Measurements from ENCODE around the gene CALHM6. TPM values are rescaled to one million over a fixed set of nuclear protein-coding genes. Genes with fewer than 3 reads are reported as not detected.
"Not testable (repeated sequence)": the region's sequence is repeated elsewhere in the genome, so short reads cannot be mapped to it uniquely, and the experiment has no call there.

Gene CALHM6
- total RNA-seq, 2 donors from 2014 or later, result 1.5 to 6.2 TPM

DNA sequence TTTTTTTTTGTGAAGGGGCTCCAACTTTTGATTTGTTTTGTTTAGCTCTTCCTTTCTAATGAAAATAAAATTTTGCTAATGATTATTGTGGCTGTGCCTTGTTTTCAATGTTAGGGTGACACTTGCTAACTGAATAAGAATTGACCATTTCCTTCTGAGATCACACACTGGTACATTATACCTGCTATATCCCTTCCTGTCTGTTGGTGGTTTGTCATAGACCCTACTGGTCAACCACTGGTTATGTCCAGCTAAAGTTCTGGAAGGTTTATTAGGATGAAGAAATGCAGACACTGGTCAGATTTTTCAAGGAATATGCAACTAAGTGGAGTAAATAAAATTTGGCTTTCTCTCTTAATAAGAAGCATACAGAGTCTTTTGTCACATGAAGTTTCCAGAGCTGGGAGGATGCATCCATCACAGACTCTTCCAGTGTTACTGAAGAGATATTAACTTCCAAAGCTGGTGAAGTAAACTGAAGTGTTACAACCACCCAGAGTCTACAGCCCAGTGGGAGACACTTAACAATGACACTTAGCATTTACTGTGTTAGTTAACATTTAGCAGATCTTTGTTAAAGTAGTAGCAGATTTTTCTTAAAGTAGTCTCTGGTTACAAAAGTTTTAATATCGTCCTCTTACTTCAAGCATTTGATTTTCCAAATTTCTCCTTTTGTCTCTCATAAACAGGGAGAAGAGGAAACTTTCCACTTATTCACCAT is 30.6 kb downstream of the CALHM6 start:
- intact Hi-C loops (cut with DNase I), result no loop called here
- no peak for DNase-seq
- no peaks in the 10 kb centered on the region for H3K9me3 ChIP-seq
- H3K27ac ChIP-seq, result no peak overlapping the region
- TF ChIP-seq, protein P1, sequence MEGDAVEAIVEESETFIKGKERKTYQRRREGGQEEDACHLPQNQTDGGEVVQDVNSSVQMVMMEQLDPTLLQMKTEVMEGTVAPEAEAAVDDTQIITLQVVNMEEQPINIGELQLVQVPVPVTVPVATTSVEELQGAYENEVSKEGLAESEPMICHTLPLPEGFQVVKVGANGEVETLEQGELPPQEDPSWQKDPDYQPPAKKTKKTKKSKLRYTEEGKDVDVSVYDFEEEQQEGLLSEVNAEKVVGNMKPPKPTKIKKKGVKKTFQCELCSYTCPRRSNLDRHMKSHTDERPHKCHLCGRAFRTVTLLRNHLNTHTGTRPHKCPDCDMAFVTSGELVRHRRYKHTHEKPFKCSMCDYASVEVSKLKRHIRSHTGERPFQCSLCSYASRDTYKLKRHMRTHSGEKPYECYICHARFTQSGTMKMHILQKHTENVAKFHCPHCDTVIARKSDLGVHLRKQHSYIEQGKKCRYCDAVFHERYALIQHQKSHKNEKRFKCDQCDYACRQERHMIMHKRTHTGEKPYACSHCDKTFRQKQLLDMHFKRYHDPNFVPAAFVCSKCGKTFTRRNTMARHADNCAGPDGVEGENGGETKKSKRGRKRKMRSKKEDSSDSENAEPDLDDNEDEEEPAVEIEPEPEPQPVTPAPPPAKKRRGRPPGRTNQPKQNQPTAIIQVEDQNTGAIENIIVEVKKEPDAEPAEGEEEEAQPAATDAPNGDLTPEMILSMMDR (IDR thresholded peaks at IDR 0.05), result no peak
- no peaks in the 10 kb centered on the region for H3K4me1 ChIP-seq
- H3K4me3 ChIP-seq, result no peak overlapping the region
- H3K9ac ChIP-seq (ENCODE audit: low read depth in 2 of 2, low read length in 2 of 2), result no peak overlapping the region
- H3K36me3 ChIP-seq, result no peaks in the 10 kb centered on the region
- no peaks in the 10 kb centered on the region for H3K27me3 ChIP-seq

DNA sequence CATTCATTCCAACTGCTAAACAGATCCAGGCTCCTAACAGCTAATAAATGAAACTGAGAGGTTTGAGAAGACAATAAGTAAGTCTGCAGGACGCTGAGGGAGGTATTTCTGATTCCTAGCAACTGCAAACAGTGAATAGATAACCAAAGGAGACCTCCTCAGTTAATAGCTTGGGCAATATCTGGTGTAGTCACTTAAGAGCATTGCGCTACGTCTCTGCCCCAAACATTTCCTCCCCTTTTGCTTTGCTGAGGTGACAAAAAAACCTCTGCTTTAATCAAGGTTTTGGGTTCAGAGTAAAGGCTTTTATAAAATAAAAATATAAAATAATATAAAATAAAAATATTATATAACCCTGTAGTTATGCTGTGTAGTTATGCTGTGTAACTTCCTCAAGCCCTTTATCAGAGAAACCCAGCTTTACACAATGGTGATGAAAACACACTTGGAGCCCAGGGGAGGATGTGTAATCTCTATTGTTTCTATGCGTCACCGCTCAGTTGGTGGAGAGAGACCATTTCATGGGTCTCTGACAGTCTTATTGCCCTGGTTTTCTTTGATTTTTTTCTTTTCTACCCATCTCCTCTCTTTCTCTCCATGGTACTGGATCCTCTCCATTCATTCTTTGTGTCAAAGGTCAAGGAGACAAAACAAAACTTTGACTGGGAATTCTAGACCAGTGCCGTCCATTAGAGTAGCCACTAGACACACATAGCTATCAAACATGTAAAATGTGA is 31.3 kb downstream of the CALHM6 start:
- TF ChIP-seq, protein P1 (IDR thresholded peaks at IDR 0.05), result no peak
- no peaks in the 10 kb centered on the region for H3K4me1 ChIP-seq
- no peaks in the 10 kb centered on the region for H3K27me3 ChIP-seq
- no peak overlapping the region for H3K9ac ChIP-seq (ENCODE audit: low read depth in 2 of 2, low read length in 2 of 2)
- H3K36me3 ChIP-seq, result no peaks in the 10 kb centered on the region
- DNase-seq, result no peak
- H3K4me3 ChIP-seq, result no peak overlapping the region
- no peak overlapping the region for H3K27ac ChIP-seq
- intact Hi-C loops (cut with DNase I), result no loop called here
- H3K9me3 ChIP-seq, result no peaks in the 10 kb centered on the region

DNA sequence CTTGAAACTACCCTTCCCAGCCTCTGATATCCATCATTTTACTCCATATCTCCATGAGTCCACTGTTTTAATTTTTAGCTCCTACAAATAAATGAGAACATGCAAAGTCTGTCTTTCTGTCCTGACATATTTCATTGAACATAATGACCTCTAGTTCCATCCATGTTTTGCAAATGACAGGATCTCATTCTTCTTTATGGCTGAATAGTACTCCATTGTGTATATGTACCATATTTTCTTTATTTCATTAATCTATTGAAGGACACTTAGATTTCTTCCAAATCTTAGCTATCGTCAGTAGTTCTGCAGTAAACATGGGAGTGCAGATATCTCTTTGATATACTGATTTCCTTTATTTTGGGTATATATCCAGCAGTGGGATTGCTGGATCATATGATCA is 34.0 kb downstream of the CALHM6 start:
- H3K27ac ChIP-seq; H3K36me3 ChIP-seq; H3K9me3 ChIP-seq; H3K4me1 ChIP-seq; DNase-seq; H3K27me3 ChIP-seq; H3K4me3 ChIP-seq; intact Hi-C loops (cut with DNase I); H3K9ac ChIP-seq (ENCODE audit: low read depth in 2 of 2, low read length in 2 of 2): not testable (repeated sequence)

DNA sequence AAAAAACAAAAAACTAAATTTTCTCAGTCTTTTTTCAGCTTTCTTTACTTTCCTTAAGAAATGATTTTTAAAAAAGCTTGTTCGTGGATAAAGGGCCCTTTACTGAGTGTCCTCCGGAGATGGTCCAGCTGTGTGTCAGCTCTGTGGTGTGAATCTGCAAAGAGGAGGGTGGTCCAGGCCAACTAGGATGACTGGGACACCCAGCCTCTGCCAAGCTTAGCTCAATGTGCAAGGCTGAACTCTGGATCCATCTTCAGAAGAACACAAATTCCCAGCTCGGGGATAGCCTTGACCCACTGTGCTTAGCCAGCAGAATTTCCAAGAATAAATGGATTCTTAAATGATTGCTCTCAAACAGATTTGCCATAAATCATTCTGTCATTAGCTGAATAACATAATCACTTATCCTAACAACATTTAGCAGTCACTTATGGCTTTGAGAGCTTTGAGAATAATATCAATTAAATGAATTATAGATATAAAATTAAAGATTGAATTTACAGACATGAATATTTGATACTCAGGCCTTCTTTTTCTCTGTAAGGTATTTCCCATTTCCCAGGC is 36.0 kb downstream of the CALHM6 start:
- intact Hi-C loops (cut with DNase I), result no loop called here
- H3K9me3 ChIP-seq, result no peaks in the 10 kb centered on the region
- TF ChIP-seq, protein P1 (IDR thresholded peaks at IDR 0.05), result no peak
- no peak overlapping the region for H3K9ac ChIP-seq (ENCODE audit: low read depth in 2 of 2, low read length in 2 of 2)
- no peak for DNase-seq
- H3K27me3 ChIP-seq, result no peaks in the 10 kb centered on the region
- H3K36me3 ChIP-seq, result no peaks in the 10 kb centered on the region
- no peaks in the 10 kb centered on the region for H3K4me1 ChIP-seq
- no peak overlapping the region for H3K4me3 ChIP-seq
- H3K27ac ChIP-seq, result no peak overlapping the region

DNA sequence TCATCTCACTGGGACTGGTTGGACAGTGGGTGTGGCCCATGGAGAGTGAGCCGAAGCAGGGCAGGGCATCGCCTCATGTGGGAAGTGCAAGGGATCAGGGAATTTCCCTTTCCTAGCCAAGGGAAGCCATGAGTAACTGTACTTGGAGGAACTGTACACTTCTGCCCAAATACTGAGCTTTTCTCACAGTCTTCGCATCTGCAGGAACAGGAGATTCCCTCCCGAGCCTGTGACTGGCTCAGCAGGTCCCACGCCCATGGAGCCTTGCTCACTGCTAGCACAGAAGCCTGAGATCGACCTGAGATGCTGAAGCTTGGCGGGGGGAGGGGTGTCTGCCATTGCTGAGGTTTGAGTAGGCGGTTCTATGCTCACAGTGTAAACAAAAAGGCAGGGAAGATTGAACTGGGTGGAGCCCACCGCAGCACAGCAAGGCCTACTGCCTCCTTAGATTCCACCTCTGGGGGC is 39.8 kb downstream of the CALHM6 start:
- DNase-seq, result peak; percentile 21
- no peaks in the 10 kb centered on the region for H3K27me3 ChIP-seq
- H3K9me3 ChIP-seq, result no peaks in the 10 kb centered on the region
- no peak overlapping the region for H3K9ac ChIP-seq (ENCODE audit: low read depth in 2 of 2, low read length in 2 of 2)
- no peak overlapping the region for H3K27ac ChIP-seq
- TF ChIP-seq, protein P1 (IDR thresholded peaks at IDR 0.05), result no peak
- H3K4me1 ChIP-seq, result no peaks in the 10 kb centered on the region
- no peak overlapping the region for H3K4me3 ChIP-seq
- no peaks in the 10 kb centered on the region for H3K36me3 ChIP-seq
- intact Hi-C loops (cut with DNase I), result no loop called here
